Cardiac fibroblast (primary cell): ENCODE measurements around the gene CDC123.

Experiments used
- DNase-seq, 2 donors: peaks; one replicate each; pipeline versions ENCODE4 v3.0.0 to v3.0.0-alpha.2; 2010; ENCODE audit warnings: low read depth in 2 of 2
- H3K4me3 ChIP-seq, 2 donors: replicated peaks in 1 of 2; 1 replicate in 1 of 2; 2 replicates in 1 of 2; pipeline ENCODE4 v1.5.1; 2011; ENCODE audit warnings: low read depth in 2 of 2, low read length in 2 of 2, mild to moderate bottlenecking in 2 of 2, moderate library complexity in 1 of 2
- CTCF ChIP-seq: IDR thresholded peaks from one replicate; pipeline ENCODE4 v1.5.1; 2011; ENCODE audit warnings: low read depth, mild to moderate bottlenecking, low read length, inconsistent platforms

CDC123 gene

GRCh38 chr10:12195603-12196506 lies at the start of gene CDC123, which contains the start of gene NUDT5:
Gene CDC123, plus strand, starts transcription at chr10:12196188. Its CDS starts 58 bp downstream, at chr10:12196246.
Gene NUDT5, minus strand, starts transcription at chr10:12195891. Its CDS starts 9,600 bp downstream, at chr10:12186291.
- DNase-seq: peak; percentile 91 to 94
- peak within 1 kb of the TSS; percentile 94 to 97 for H3K4me3 ChIP-seq
- TF ChIP-seq CTCF: no peak

GRCh38 chr10:12150163-12150562 lies 45.8 kb upstream of the CDC123 start:
- no peak overlapping the region for H3K4me3 ChIP-seq
- TF ChIP-seq CTCF: no peak
- DNase-seq: no peak

- no peak for TF ChIP-seq CTCF
- H3K4me3 ChIP-seq: no peak overlapping the region
- DNase-seq: no peak
Measured at GRCh38 chr10:12154516-12154915, 41.5 kb upstream of the CDC123 start.

- no peak overlapping the region for H3K4me3 ChIP-seq
- TF ChIP-seq CTCF: no peak
- DNase-seq: no peak
Measured at GRCh38 chr10:12156367-12157123, 39.4 kb upstream of the CDC123 start.

- H3K4me3 ChIP-seq: no peak overlapping the region
- no peak for DNase-seq
- TF ChIP-seq CTCF: no peak
Measured at GRCh38 chr10:12158111-12158510, 37.9 kb upstream of the CDC123 start.

- H3K4me3 ChIP-seq: no peak overlapping the region
- TF ChIP-seq CTCF: no peak
- DNase-seq: no peak
Measured at GRCh38 chr10:12160664-12161063, 35.3 kb upstream of the CDC123 start.
